Central memory CD4-positive, alpha-beta T cell (primary cell): ENCODE data around the gene PPP1R12B.
"Not testable (repeated sequence)": the region's sequence is repeated elsewhere in the genome, so short reads cannot be mapped to it uniquely, and the experiment has no call there.

Experiments used
- DNase-seq: peaks from one replicate; pipeline ENCODE4 v3.0.0; 2022

The PPP1R12B gene

DNA sequence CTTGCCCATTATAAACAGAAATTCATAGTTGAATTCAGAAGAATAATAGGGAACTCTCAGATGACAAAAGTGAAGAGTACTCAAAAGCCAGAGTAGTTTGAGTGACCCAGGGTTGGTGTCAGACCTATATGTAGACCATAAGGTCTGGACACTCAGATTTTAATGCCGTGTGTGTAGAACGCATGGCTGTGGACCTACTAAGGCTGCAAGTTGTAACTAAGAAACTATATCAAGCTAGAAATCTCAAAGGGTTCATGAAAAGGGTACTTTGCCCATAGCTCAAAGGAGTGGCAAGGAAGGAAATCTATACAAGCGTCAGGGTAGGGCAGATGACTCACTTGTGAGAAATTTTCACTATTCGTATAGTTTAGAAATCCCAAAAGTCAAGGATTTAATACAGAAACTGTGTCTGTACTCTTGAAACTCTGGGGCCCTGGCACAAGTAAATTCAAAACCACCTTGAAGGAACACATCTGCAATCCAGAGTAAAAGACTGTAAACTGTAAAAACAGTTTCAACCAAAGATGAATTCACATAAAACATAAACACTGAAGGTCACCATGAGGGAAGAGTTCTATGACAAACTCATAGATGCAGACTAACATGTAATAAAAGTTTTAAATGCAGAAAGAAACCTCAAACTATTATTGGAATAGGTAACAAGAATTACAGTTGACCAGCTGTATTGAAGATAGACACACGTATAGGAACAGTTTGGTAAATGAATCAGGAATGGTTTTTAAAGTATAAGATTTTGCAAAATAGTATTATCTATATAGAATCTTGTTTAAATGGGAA, 108.1 kb downstream of the PPP1R12B start:
- not testable (repeated sequence) for DNase-seq

DNA sequence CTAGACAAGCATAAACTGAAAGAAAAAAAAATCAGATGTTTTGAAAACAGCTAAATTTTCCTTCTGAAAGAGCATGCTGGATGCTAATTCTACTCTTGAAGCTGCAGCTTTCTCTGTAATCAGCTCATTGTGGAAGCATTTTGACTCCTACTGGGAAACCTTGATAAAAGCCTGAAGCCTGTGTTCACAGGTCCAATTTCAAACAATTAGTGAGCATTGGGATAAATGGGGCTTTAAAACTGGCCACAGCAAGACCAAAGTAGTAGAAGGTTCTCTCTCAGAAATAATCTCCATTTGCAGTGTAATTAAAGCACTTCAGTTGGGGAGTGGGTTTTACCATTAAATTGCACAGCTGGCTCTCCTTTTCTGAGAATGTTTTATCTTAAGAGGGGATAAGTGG, 110.2 kb downstream of the PPP1R12B start:
- not testable (repeated sequence) for DNase-seq

DNA sequence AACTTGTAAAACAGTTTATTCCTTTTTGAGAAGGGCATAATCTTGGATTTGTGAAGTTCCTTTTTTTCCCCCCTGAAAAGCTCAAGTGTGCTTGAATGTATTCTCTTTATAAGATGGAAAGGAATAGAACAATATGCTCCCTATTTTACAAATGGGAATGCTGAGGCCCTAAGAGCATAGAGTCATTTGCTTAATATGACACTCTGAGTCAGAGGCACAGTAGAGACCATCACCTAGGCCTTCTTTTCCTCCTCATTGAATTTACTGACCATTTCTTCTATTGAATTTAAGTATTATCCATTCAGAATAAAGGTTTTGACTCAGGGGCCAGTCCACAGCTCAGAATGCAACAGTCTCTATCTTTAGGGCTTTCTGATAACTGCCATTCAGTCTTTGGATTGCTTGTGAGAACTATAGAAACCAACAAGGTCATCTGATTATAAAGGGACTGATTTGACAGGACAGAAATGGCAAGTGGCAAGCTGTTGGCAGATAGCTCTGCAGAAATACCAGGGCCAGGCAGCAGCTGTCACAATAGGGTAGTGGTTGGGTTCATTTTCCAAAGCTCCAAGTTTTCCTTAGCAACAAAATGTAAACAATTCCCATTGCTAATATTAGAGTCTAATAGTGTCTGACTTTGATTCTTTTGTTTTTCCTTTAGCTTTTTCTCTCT, 111.1 kb downstream of the PPP1R12B start:
- not testable (repeated sequence) for DNase-seq

GRCh38 chr1:202460143-202460495, 111.6 kb downstream of the PPP1R12B start:
- DNase-seq = not testable (repeated sequence)

DNA sequence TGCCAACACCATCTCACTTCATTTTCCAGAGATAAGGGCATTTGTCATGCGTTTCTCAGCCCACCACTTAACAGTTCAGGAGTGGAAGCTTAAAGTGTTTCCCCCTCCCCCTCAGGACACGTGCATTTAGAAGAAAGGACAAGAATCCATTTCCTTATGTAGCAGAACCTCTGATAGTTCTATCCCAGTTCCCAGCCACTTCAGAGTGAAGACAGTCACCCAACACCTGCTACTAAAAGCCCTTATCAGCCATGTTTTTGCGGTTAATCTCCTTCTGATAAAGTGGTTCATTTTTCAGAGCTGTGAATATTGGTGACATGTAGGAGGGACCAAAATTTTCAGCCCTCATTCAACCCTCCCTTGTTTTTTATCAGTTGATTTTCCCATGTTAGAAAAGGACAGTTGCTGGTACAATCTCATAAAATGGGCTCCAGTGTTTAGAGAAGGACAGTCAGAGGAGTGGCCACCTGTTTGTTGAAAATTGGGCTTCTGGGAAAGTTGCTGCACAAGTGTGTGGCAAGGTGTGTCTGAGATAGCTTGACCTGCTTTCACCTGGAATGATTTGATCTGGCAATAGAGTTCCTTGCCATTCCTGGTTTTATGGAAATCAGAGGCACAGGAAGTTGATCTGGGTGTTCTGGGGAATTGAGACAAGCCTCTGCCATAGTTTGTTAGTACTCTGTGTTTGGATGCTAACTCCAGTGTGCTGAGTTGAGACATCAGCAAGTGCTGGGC, 114.0 kb downstream of the PPP1R12B start:
- DNase-seq = no peak

- DNase-seq = not testable (repeated sequence)
Observed at GRCh38 chr1:202464153-202464742, 115.7 kb downstream of the PPP1R12B start.

- not testable (repeated sequence) for DNase-seq
Observed at GRCh38 chr1:202465644-202466270, 117.3 kb downstream of the PPP1R12B start.

DNA sequence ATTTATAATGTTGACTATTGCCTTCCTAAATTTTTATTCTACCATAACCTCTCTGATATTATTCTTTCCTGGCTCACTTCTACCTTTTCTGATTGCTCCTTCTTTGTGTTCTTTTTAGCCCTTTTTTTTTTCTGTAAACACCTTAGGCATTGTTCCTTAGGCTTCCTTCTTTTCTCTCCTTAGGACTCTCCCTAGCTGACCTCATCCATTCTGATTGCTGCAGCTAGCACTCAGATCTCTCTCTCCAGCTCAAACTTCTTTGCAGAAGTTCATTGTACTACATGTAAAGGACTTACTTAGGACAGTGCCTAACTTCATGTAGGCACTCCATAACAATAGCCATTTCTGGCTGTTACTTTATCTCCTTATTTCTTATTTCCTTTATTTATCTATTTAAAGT, 117.8 kb downstream of the PPP1R12B start:
- not testable (repeated sequence) for DNase-seq

DNA sequence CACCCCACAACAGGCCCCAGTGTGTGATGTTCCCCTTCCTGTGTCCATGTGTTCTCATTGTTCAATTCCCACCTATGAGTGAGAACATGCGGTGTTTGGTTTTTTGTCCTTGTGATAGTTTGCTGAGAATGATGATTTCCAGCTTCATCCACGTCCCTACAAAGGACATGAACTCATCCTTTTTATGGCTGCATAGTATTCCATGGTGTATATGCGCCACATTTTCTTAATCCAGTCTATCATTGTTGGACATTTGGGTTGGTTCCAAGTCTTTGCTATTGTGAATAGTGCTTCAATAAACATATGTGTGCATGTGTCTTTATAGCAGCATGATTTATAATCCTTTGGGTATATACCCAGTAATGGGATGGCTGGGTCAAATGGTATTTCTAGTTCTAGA, 118.9 kb downstream of the PPP1R12B start:
- not testable (repeated sequence) for DNase-seq

- DNase-seq = not testable (repeated sequence)
Observed at GRCh38 chr1:202468695-202469094, 120.2 kb downstream of the PPP1R12B start.

- not testable (repeated sequence) for DNase-seq
Observed at GRCh38 chr1:202469123-202469522, 120.6 kb downstream of the PPP1R12B start.

GRCh38 chr1:202471246-202471645, 122.7 kb downstream of the PPP1R12B start:
- DNase-seq = no peak

DNA sequence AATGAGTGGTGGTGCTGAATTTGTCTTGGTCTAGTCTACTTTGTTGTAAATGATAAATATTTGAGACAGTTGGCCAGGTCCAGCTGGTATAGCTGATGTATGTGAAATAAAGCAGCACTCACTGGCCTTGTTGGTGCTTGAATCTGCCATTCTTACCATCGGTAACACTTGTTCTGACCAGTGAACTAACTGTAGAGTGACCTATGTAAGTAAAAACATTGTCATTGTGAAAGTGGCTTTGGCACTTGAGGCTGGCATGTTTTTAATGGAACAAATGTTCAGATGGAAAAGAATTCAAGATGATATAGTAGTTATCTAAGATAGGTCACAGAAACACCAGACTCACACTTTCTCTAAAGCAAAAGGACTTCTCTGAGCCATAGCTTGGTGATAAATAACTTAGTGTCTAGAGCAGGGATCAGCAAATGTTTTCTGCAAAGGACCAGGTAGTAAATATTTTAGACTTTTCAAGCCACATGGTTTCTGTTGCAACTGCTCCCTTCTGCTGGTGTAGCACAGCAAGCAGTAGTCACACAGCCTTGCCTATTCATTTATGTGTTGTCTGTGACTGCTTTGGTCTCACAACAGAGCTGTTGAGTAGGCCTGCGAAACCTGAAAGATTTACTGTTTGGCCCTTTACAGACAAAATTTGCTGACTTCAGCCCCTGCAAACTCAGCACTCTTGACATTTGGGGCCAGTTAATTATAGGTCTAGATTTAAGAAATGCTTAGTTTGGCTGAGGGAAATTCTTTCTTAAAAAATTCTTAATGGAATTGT, 124.0 kb downstream of the PPP1R12B start:
- DNase-seq = not testable (repeated sequence)

DNA sequence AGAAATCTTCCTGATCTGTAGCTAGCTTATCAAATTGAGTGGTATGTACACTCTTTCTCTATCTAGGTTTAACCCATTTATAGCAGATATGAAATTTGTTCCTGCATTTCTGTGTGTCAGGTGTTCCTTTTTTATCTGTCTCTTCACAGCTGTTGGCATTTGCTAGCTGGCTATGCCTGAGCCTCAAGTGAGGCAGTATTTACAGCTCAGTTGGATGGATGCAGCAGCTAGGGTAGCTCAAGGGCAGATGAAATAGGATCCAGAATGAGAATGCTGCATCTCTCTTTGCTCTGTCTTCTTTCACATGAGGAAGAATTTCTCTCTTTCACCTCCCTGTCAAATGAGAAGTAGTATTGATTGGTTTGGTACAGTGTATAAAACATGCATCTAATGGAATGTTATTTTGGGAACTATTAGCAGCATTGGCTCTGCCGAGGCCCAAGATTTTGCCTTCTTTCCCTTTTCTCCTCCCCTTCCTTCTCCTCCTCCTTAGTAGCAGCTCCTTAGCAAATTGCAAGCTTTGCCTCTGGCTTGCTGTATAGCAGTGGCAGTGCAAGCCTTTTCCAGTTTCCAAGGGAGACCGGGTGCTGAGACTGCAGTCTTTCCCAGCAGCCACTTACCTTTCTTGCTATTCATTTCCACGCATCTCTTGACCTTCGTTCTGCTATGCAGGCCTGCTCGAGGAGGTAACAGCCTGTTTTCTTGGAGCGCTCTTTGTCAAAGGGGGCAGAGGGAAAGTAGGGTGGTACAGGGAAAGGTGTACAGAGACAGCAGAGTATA, 125.0 kb downstream of the PPP1R12B start:
- not testable (repeated sequence) for DNase-seq

DNA sequence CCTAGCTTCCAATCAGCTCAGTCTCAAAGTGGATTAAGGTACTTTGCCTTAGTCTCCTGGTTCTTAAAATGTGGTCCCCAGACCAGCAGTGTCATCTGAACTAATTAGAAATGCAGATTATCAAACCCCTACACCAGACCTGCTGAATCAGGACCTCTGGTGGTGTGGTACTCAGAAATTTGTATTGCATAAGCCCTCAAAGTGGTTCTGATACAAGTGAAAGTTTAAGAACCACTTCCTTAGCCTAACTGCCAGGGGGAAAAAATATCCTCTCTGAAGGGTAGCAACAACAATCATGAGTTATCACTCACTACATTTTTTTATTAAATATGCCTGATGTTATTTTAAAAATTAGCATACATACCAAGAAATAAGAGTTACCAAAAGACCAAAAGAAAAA, 131.2 kb downstream of the PPP1R12B start:
- DNase-seq = not testable (repeated sequence)

DNA sequence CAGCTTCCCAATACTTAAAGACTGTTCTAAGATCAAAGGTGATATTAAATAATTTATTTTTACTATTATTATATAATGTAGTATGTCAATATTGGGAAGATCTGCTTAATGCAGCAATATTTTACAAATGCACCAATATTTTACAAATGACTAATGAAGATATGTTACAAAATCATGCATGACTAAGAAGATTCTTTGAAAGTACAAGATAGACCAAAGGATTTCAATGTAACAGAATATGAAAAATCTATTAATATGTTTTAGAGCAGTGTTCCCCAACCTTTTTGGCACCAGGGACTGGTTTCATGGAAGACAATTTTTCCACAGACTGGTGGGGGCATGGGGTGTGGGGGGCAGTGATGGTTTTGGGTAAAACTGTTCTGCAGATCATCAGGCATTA, 132.1 kb downstream of the PPP1R12B start:
- not testable (repeated sequence) for DNase-seq

- DNase-seq = not testable (repeated sequence)
Observed at GRCh38 chr1:202483362-202483761, 134.9 kb downstream of the PPP1R12B start.

DNA sequence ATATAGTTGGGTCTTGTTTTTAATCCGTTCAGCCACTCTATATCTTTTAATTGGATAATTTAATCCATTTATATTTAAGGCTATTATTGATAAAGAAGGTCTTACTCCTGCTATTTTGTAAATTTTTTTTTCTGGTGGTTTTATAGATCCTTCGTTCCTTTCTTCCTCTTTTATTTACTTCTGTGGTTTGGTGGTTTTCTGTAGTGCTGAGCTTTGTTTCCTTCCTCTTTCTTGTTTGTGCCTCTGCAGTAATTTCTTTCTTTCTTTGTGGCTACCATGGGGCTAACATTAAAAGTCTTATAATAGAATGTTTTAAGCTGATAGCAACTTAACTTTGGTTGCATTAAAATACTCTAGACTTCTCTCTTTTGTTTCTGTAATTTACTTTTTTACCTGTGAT, 135.5 kb downstream of the PPP1R12B start:
- not testable (repeated sequence) for DNase-seq

DNA sequence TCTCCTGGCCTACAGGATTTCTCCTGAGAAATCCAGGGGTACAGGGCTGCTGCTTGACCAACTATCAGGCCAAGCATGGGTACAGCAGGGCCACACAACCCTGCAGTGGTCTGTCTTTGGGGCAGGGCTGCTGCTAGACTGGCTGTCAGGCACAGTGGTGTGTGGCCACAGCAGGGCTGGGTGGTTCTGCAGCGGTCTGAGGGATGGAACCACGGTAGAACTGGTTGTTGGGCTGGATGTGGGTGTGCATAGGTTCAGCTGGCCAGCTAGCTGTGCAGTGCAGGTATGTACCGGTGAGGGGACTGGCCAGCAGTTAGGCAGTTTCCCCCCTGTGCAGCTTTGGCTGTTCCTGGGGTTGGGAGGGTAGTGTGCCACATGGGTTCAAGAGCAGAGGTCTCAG, 136.3 kb downstream of the PPP1R12B start:
- DNase-seq = not testable (repeated sequence)

GRCh38 chr1:202488178-202488649, 139.7 kb downstream of the PPP1R12B start:
- DNase-seq = not testable (repeated sequence)

GRCh38 chr1:202489101-202489500, 140.6 kb downstream of the PPP1R12B start:
- not testable (repeated sequence) for DNase-seq
